PC-3 (cell line): ENCODE results near the gene CDCP1. TPM values are rescaled to one million over a fixed set of nuclear protein-coding genes. Genes with fewer than 3 reads are reported as not detected.

Source experiments
- ATAC-seq: fragments of 200-7000 bp; cut with Tn5 transposase; 2 replicates; pipeline ENCODE4 v1.9.1; 2020; ENCODE audit warnings: mild to moderate bottlenecking, moderate library complexity
- BruUV-seq: library from RNA; stranded (reverse); fragments of 400-500 nt; replicated peaks from 2 replicates; lab custom pipeline; 2021; lab: Mats Ljungman, UMichigan
- CTCF ChIA-PET: fragments of 300-600 bp; sonication (Branson Sonifier 250); formaldehyde crosslinking; loops from one replicate; lab custom pipeline; 2022; ENCODE audit warnings: antibody characterized with exemption; lab: Charles Lee
- POLR2A ChIA-PET: fragments of 300-600 bp; sonication (Branson Sonifier 250); formaldehyde crosslinking; loops from one replicate; lab custom pipeline; 2022; ENCODE audit warnings: antibody characterized with exemption; ENCODE audit not compliant: unreplicated experiment; lab: Charles Lee
- DNase-seq: peaks from one replicate; pipeline ENCODE4 v3.0.0-alpha.2; 2015
- H2AFZ ChIP-seq: fragments of 300-600 bp; sonication (generic); 2 replicates; pipeline ENCODE4 v1.6.0; 2016; ENCODE audit warnings: antibody characterized with exemption, low read length
- H3F3A ChIP-seq: fragments of 300-600 bp; sonication (generic); one replicate; pipeline ENCODE4 v1.6.0; 2017; ENCODE audit warnings: antibody characterized with exemption, low read length, control low read depth, mild to moderate bottlenecking; ENCODE audit not compliant: unreplicated experiment
- H3K27ac ChIP-seq: fragments of 300-600 bp; sonication (generic); 2 replicates; pipeline ENCODE4 v1.5.1; 2016; ENCODE audit warnings: mild to moderate bottlenecking, low read length
- H3K27me3 ChIP-seq: fragments of 300-600 bp; sonication (generic); 2 replicates; pipeline ENCODE4 v1.6.1; 2016; ENCODE audit warnings: low read length, mixed read lengths
- H3K36me3 ChIP-seq: fragments of 300-600 bp; sonication (generic); 2 replicates; pipeline ENCODE4 v1.6.1; 2016; ENCODE audit warnings: low read depth, mixed run types, low read length, mixed read lengths
- H3K4me1 ChIP-seq: fragments of 300-600 bp; sonication (generic); 2 replicates; pipeline ENCODE4 v1.5.1; 2016; ENCODE audit warnings: low read length; ENCODE audit not compliant: insufficient read depth
- H3K4me2 ChIP-seq: fragments of 300-600 bp; sonication (generic); 2 replicates; pipeline ENCODE4 v1.6.0; 2016; ENCODE audit warnings: low read length
- H3K4me3 ChIP-seq: fragments of 300-600 bp; sonication (generic); 2 replicates; pipeline ENCODE4 v1.5.1; 2016; ENCODE audit warnings: mild to moderate bottlenecking, low read length, mixed read lengths
- H3K79me2 ChIP-seq: fragments of 300-600 bp; sonication (generic); 2 replicates; pipeline ENCODE4 v1.6.1; 2017; ENCODE audit warnings: low read length, mixed read lengths
- H3K9ac ChIP-seq: fragments of 300-600 bp; sonication (generic); 2 replicates; pipeline ENCODE4 v1.6.0; 2016; ENCODE audit warnings: mild to moderate bottlenecking, low read length
- H3K9me2 ChIP-seq: fragments of 300-600 bp; sonication (generic); replicated peaks from 2 replicates; pipeline ENCODE4 v1.6.1; 2016; ENCODE audit warnings: mixed run types, low read length, mixed read lengths
- H3K9me3 ChIP-seq: fragments of 300-600 bp; sonication (generic); 2 replicates; pipeline ENCODE4 v1.6.1; 2016; ENCODE audit warnings: low read length, mixed read lengths
- H4K20me1 ChIP-seq: fragments of 300-600 bp; sonication (generic); 2 replicates; pipeline ENCODE4 v1.6.1; 2016; ENCODE audit warnings: low read length, mixed read lengths
- EZH2 ChIP-seq: fragments of 300-600 bp; sonication (generic); IDR thresholded peaks from one replicate; pipeline ENCODE4 v1.6.1; 2017; ENCODE audit warnings: antibody characterized with exemption, mild to moderate bottlenecking, low read length; ENCODE audit not compliant: unreplicated experiment
- EZH2phosphoT487 ChIP-seq: fragments of 300-600 bp; sonication (generic); IDR thresholded peaks from 2 replicates; pipeline ENCODE4 v1.6.1; 2018; ENCODE audit warnings: mild to moderate bottlenecking, antibody characterized with exemption, low read length, borderline replicate concordance
- intact Hi-C: fragments of 100-400 bp; cut with micrococcal nuclease; formaldehyde crosslinking; loops from 2 replicates; pipeline ENCODE4 v1.9.0; 2023
- total RNA-seq: library from RNA; depleted of rRNA; stranded (reverse); fragments of >200 nt; gene quantifications from 2 replicates; pipeline ENCODE4 v1.2.3, GENCODE V29; 2014
- TF ChIP-seq, protein P1 (sequence below): fragments of 300-600 bp; sonication (generic); conservative IDR thresholded peaks from 2 replicates; pipeline ENCODE4 v1.5.1; 2017; ENCODE audit warnings: antibody characterized with exemption, low read depth, mild to moderate bottlenecking, low read length

The CDCP1 gene
- total RNA-seq, 1 experiment from 2014 or later, result 120 TPM

DNA sequence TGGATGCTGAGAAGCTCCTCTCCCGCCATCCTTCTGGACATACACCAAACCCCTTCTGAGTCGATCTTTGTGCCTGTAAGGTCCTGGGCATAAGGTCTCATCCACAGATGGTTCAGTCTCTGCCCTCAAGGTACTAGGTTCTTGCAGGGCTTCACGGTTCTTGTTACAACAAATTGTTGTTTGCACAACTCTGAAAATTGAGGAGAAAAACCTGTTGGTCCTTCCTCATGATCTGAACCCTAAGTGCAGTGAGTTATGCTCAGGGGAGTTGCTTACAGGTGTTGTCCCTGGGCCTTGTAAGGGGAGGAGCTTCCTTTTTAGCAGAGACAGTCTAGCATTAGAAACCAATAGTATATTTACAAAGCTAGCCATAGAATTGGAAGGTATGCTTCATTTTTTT, 15.7 kb downstream of the CDCP1 start:
- Histone ChIP-seq H3K36me3 (peaks cover 51% of the 10 kb centered on the region), H3K9me3 (no peaks in the 10 kb centered on the region), H3K9me2 (no peaks in the 10 kb centered on the region), H2AFZ (no peak overlapping the region), H3K27ac (peak overlapping the region; percentile 22), H3K4me1 (peaks cover 78% of the 10 kb centered on the region), H3K4me2 (no peak overlapping the region), H3F3A (peaks cover 17% of the 10 kb centered on the region), H4K20me1 (no peaks in the 10 kb centered on the region), H3K79me2 (peaks cover 95% of the 10 kb centered on the region), H3K27me3 (no peaks in the 10 kb centered on the region), H3K9ac (no peak overlapping the region), H3K4me3 (no peak overlapping the region)
- TF ChIP-seq EZH2phosphoT487, result no peak
- no peak for TF ChIP-seq EZH2
- TF ChIP-seq, protein P1, sequence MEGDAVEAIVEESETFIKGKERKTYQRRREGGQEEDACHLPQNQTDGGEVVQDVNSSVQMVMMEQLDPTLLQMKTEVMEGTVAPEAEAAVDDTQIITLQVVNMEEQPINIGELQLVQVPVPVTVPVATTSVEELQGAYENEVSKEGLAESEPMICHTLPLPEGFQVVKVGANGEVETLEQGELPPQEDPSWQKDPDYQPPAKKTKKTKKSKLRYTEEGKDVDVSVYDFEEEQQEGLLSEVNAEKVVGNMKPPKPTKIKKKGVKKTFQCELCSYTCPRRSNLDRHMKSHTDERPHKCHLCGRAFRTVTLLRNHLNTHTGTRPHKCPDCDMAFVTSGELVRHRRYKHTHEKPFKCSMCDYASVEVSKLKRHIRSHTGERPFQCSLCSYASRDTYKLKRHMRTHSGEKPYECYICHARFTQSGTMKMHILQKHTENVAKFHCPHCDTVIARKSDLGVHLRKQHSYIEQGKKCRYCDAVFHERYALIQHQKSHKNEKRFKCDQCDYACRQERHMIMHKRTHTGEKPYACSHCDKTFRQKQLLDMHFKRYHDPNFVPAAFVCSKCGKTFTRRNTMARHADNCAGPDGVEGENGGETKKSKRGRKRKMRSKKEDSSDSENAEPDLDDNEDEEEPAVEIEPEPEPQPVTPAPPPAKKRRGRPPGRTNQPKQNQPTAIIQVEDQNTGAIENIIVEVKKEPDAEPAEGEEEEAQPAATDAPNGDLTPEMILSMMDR, result no peak
- POLR2A ChIA-PET, result interaction anchor here (0.6 to 1.0 kb wide), 2 partner anchors 16 to 53 kb away, joined by 3 to 6 read pairs; partner anchors contain the start of gene CDCP1
- CTCF ChIA-PET, result no interaction called here
- DNase-seq (no peak), ATAC-seq (no peak)
- intact Hi-C loops, result no loop called here
- BruUV-seq, result no TSS peak

DNA sequence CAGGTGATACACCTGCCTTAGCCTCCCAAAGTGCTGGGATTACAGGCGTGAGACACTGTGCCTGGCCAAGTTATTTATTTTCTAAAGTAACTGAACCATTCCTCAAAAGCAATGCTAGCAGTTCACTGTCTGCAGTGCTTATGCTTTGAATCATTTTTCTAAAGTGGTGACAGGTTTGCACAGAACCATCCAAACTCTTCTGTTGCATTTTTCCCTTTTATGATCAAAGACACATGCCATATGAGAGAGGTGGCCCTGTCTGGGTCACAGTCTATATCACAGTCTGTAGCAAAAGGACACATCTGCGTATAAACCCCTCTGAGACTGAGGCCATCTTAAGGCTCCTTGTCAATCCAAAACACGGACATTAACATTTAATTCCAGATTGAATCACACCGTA, 17.2 kb downstream of the CDCP1 start:
- Histone ChIP-seq H3K27me3 (no peaks in the 10 kb centered on the region), H3K4me1 (peaks cover 78% of the 10 kb centered on the region), H2AFZ (no peak overlapping the region), H3K9me2 (no peaks in the 10 kb centered on the region), H3K9me3 (no peaks in the 10 kb centered on the region), H3F3A (peaks cover 24% of the 10 kb centered on the region), H4K20me1 (no peaks in the 10 kb centered on the region), H3K36me3 (peaks cover 51% of the 10 kb centered on the region), H3K27ac (no peak overlapping the region), H3K4me3 (no peak overlapping the region), H3K79me2 (peaks cover 92% of the 10 kb centered on the region), H3K4me2 (no peak overlapping the region), H3K9ac (no peak overlapping the region)
- POLR2A ChIA-PET, result no interaction called here
- DNase-seq, result no peak
- CTCF ChIA-PET, result no interaction called here
- intact Hi-C loops, result no loop called here
- TF ChIP-seq EZH2, result no peak
- no peak for TF ChIP-seq EZH2phosphoT487
- TF ChIP-seq, protein P1, result no peak
- no TSS peak for BruUV-seq
- ATAC-seq, result no peak

DNA sequence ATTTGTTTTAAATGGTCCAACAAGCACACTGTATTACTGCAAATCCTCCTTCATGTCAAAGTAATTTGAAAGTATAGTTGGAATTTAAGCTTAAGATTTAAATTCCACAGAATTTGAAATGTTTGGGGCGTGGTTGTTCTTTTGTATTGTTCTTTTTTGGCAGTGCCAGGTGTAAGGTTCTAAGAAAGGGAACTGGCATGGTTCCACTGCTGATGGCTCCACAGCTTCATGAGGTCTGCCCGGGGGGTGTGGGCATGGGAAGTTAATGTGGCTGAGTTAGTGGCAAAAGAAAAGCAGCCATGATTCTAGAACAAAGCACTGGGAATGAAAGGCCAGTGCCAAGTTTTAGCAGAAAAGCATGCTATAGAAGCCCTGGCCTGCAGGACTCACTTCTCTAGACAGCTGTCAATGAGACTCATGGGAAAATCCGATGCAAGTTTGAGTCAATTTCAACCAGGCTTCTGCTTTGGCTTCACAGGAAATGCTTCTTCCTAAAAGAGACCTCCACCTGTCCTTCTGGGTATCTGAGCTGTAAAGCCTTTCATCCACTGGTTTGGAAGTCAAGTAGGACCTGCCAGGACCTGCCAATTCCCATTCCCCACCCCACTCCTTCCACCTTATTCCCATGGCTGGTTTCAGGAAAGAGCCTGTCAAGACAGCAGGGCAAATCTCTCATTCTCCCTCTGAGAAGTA, 18.9 kb downstream of the CDCP1 start:
- peaks cover 84% of the 10 kb centered on the region for H3K79me2 ChIP-seq
- H3F3A ChIP-seq, result peaks cover 38% of the 10 kb centered on the region
- POLR2A ChIA-PET, result interaction anchor here (0.6 kb wide), 1 partner anchor 82 kb away, joined by 6 read pairs; no protein-coding TSS in a partner anchor
- ATAC-seq, result no peak
- intact Hi-C loops, result no loop called here
- peak overlapping the region; percentile 100 for H3K27ac ChIP-seq
- H3K4me3 ChIP-seq, result no peak overlapping the region
- H3K36me3 ChIP-seq, result peaks cover 41% of the 10 kb centered on the region
- H4K20me1 ChIP-seq, result no peaks in the 10 kb centered on the region
- peaks cover 83% of the 10 kb centered on the region for H3K4me1 ChIP-seq
- TF ChIP-seq, protein P1, result no peak
- no peak for TF ChIP-seq EZH2
- peak overlapping the region; percentile 4; the same call in 1 of the 2 replicates for H3K4me2 ChIP-seq
- H3K9ac ChIP-seq, result peak overlapping the region; percentile 2
- H3K27me3 ChIP-seq, result no peaks in the 10 kb centered on the region
- H3K9me3 ChIP-seq, result no peaks in the 10 kb centered on the region
- no peak overlapping the region for H2AFZ ChIP-seq
- H3K9me2 ChIP-seq, result no peaks in the 10 kb centered on the region
- peak; percentile 57 for DNase-seq
- BruUV-seq, result no TSS peak
- CTCF ChIA-PET, result interaction anchor here (0.5 to 0.7 kb wide), 2 partner anchors 35 to 83 kb away, joined by 3 read pairs; no protein-coding TSS in a partner anchor
